HFF-Myc (cell line): ENCODE results near the gene BCAS3.

ENCODE experiments used
- DNase-seq: peaks from one replicate; pipeline ENCODE4 v3.0.0-alpha.2; 2011; ENCODE audit warnings: low read depth; ENCODE audit errors: extremely low read depth
- H3K4me3 ChIP-seq: replicated peaks from 2 replicates; pipeline ENCODE4 v1.5.1; 2011; ENCODE audit warnings: low read depth, mild to moderate bottlenecking, control low read depth, low read length
- TF ChIP-seq, protein P1 (sequence below): IDR thresholded peaks from 2 replicates; pipeline ENCODE4 v1.5.1; 2012; ENCODE audit warnings: mild to moderate bottlenecking, low read depth, low read length, control low read depth; ENCODE audit errors: missing control alignments

The BCAS3 gene

DNA sequence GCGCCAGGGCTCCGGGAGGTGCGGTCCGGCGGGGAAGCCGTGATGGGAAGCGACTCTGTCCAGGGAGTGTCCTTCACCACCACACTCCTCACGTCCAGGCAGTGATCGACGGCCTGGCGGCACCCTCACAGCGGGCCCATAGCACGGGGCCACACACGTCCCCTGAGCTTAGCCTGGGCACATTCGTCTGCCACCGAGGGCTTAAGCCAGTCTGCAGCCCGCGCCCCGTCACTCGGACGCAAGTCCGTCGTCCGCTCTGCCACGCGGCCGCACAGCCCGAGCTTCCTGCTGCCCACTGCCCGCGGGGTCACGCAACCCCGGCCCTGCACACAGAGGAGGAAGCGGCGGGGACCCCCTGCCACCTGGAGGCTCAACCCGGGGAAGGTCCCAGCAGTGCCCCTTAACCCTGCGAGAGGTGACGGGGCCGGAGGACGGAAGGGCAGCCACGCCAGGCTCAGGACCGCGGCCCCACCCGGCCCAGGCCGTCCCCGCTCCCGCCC lies 719.0 kb downstream of the BCAS3 start:
- DNase-seq: no peak
- no peak overlapping the region for H3K4me3 ChIP-seq
- TF ChIP-seq, protein P1, sequence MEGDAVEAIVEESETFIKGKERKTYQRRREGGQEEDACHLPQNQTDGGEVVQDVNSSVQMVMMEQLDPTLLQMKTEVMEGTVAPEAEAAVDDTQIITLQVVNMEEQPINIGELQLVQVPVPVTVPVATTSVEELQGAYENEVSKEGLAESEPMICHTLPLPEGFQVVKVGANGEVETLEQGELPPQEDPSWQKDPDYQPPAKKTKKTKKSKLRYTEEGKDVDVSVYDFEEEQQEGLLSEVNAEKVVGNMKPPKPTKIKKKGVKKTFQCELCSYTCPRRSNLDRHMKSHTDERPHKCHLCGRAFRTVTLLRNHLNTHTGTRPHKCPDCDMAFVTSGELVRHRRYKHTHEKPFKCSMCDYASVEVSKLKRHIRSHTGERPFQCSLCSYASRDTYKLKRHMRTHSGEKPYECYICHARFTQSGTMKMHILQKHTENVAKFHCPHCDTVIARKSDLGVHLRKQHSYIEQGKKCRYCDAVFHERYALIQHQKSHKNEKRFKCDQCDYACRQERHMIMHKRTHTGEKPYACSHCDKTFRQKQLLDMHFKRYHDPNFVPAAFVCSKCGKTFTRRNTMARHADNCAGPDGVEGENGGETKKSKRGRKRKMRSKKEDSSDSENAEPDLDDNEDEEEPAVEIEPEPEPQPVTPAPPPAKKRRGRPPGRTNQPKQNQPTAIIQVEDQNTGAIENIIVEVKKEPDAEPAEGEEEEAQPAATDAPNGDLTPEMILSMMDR: no peak

DNA sequence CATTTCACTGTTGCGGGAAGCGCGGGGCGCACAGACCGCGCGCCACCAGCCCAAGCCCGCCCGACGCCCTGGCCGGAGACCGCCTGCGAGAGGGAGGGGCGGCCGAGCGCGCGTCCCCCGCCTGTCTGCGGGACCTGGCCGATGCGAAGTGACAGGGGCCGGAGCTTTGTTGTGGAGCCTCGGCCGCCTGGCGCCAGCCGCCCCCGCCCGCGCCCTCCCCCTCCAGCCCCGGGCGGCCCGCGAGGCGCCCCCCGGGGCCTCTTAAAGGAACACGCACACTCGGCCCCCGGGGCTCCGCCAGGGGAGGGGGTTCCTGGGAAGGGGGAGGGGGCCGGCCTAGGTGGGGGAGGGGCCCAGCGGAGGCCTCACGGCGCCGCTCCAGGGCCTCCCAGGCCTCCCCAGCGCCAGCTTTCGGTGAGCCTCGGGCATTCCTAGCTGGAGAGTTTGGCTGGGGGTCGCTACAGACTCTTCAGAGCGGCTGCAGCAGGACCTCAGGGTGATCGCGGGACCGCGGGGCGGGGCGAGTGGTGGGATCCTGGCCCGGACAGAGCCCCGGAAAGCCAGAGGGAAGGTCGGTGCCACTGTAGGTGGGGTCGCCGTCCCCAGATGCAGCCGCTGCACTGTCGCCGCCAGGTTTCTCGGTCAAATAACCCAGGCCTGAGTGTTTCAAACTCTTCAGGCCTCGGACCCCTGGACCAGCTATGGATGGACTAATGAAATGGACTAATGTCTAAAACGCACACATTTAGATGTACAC lies 719.6 kb downstream of the BCAS3 start:
- DNase-seq: no peak
- TF ChIP-seq, protein P1: no peak
- H3K4me3 ChIP-seq: peak overlapping the region; percentile 60

DNA sequence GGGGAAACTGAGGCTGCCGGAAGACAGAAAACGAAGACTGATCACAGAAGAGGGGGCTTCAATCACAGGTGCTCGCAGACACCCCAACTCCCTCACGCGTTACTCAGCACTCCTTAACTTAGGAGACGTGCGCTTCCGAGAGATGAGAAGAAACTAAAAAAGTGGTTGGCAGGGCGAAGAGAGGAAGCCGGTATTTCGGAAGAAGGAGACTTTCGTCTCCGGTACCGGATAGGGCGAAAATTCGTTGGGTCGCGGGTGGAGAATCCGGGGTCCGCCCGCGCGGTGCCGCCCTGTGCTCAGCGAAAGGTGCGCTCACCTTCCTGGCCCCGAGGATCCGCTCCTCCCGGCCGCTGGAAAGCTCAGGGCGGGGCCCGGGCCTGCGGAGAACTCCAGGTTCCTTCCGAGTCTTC lies 721.1 kb downstream of the BCAS3 start:
- DNase-seq: no peak

DNA sequence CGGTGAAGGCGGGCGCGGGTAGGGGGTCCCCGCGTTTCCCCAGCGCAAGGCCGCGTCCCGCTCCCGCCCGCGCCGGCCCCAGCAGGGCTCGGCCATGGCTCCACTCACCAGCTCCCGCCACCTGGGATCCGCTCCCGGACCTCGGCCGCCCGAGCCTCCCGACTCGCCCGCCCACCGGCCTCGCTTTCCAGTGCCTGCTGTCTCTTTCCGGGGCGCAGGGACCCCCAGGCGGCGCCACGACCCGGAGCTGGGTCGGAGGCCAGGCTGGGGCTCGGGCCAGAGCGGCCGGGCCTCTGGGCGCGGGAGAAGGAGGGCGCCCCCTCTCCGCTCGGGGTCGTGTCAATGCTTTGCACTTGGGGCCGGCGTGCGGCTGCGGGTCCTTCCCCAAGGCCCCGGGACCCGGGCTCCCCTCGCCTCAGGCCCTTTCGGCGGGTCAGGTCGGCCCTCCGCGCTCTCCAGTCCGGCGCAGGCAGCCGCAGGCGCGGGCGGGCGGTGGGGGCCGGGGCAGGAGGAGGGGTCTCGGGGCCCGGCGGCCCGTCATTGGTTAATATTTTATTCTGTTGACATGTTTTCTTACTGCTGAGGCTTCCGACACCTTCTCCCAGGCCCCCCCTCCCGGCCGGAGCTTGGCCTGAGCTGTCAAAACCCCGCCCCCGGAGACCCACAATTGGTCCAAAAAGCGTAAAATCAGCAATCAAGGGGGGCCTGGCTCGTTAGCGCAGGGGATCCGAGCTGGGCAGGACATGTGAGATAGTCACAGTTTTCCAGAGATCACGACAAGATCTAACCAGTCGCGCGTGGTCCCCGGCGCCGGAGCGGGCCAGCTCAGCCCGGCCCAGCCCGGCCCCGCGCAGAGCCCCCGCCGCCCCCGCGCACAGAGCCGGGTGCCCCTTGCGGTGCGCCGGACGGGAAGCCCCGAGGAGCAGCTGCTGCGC lies 721.7 kb downstream of the BCAS3 start, which contains the start of gene TBX2:
TSS of gene TBX2 (plus strand) at position 713 of the 935 bp plus-strand sequence. CDS start 334 bp downstream, outside the sequence.
- DNase-seq: no peak
- TF ChIP-seq, protein P1: no peak
- H3K4me3 ChIP-seq: peak within 1 kb of the TSS; percentile 60

More for the DNA sequence above, 721.1 kb downstream of the BCAS3 start:
- TF ChIP-seq, protein P1: no peak
- H3K4me3 ChIP-seq: peak overlapping the region; percentile 60

DNA sequence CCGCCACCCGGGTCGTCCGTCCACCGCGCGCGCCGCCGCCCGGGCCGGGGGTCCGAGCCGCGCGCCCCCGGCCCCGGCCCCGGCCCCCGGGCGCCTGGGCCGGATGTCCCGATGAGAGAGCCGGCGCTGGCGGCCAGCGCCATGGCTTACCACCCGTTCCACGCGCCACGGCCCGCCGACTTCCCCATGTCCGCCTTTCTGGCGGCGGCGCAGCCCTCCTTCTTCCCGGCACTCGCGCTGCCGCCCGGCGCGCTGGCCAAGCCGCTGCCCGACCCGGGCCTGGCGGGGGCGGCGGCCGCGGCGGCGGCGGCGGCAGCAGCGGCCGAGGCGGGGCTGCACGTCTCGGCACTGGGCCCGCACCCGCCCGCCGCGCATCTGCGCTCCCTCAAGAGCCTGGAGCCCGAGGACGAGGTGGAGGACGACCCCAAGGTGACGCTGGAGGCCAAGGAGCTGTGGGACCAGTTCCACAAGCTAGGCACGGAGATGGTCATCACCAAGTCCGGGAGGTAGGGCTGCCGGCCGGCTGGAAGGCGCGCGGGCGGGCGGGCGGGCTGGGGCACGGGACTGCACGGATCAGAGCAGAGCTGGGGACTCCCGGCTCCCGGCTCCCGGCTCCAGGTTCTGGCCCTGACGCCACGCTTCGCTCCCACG lies 722.5 kb downstream of the BCAS3 start:
- H3K4me3 ChIP-seq: peak overlapping the region; percentile 60
- no peak for DNase-seq
- TF ChIP-seq, protein P1: no peak

DNA sequence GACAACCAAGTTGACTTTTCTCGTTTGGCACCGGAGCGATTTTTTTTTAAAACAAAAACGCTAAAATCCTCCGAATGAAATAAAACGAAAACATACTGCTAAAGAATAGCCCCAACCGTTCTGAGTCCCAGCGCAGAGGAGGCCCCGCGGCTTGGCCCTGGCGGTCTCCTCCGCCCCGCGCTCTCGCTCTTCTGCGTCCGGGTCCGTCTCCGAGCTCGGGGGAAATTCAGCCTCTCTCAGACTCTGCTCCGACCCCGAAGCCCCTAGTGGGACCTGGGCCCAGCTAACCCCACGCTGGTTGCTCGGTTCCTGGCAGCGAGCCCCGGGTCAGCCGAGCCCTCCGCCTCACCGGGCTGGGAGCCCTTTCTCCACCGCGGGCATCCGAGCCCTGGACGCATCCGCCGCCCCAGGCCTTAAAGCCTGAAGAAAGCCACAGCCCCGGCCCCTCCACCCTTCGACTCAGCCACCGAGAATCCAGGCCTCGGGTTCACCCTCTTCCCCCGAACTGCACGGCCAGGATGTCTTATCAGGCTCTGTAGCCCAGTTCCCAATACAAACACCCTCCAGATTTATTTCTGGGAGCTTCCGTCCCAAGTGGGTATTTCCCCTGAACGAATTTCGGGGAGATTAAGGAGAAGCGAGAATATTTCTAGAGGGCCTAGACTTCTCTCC lies 723.2 kb downstream of the BCAS3 start:
- DNase-seq: no peak
- peak overlapping the region; percentile 60 for H3K4me3 ChIP-seq
- TF ChIP-seq, protein P1: no peak
